ENCODE data around the gene PRSS16. TPM values are rescaled to one million over a fixed set of nuclear protein-coding genes. Genes with fewer than 3 reads are reported as not detected.
"Not testable (repeated sequence)": the region's sequence is repeated elsewhere in the genome, so short reads cannot be mapped to it uniquely, and the experiment has no call there.

The PRSS16 gene
- total RNA-seq, 2 donors from 2014 or later, result 11.9 to 15.2 TPM

GRCh38 chr6:27209196-27209595 is 38.3 kb upstream of the PRSS16 start:
- WGBS, result 74% methylated on average over 2 of the region's 2 CpGs
- Histone ChIP-seq H3K4me3 (no peak overlapping the region), H3K4me1 (replicated peaks) (no peaks in the 10 kb centered on the region), H3K27me3 (replicated peaks; ENCODE audit: insufficient read depth) (peaks cover 5% of the 10 kb centered on the region), H3K36me3 (no peaks in the 10 kb centered on the region), H3K9me3 (no peaks in the 10 kb centered on the region), H3K27ac (no peak overlapping the region)
- intact Hi-C loops (cut with DNase I), result no loop called here
- no peak for TF ChIP-seq CTCF (IDR thresholded peaks at IDR 0.05)
- TF ChIP-seq POLR2A (IDR thresholded peaks at IDR 0.05), result no peak
- TF ChIP-seq POLR2AphosphoS5 (IDR thresholded peaks at IDR 0.05), result no peak
- no peak for DNase-seq (ENCODE audit: low spot score)

- no peaks in the 10 kb centered on the region for H3K4me1 ChIP-seq (replicated peaks)
- TF ChIP-seq POLR2AphosphoS5 (IDR thresholded peaks at IDR 0.05), result no peak
- intact Hi-C loops (cut with DNase I), result no loop called here
- H3K4me3 ChIP-seq, result no peak overlapping the region
- no peak overlapping the region for H3K27ac ChIP-seq
- H3K27me3 ChIP-seq (replicated peaks; ENCODE audit: insufficient read depth), result peaks cover 5% of the 10 kb centered on the region
- no peak for DNase-seq (ENCODE audit: low spot score)
- 81% methylated on average over 18 of the region's 18 CpGs for WGBS
- no peaks in the 10 kb centered on the region for H3K36me3 ChIP-seq
- H3K9me3 ChIP-seq, result no peaks in the 10 kb centered on the region
These were observed 37.7 kb upstream of the PRSS16 start for GRCh38 chr6:27209659-27210269.

- 88% methylated on average over 15 of the region's 15 CpGs for WGBS
- H3K27me3 ChIP-seq (replicated peaks; ENCODE audit: insufficient read depth); intact Hi-C loops (cut with DNase I): not testable (repeated sequence)
These were observed 34.4 kb upstream of the PRSS16 start for GRCh38 chr6:27213091-27213517.

GRCh38 chr6:27213544-27214125 is 33.9 kb upstream of the PRSS16 start:
- 47% methylated on average over 29 of the region's 29 CpGs for WGBS
- H3K36me3 ChIP-seq, result no peaks in the 10 kb centered on the region
- no peaks in the 10 kb centered on the region for H3K9me3 ChIP-seq
- H3K27ac ChIP-seq, result no peak overlapping the region
- H3K4me3 ChIP-seq, result no peak overlapping the region
- H3K4me1 ChIP-seq (replicated peaks), result no peaks in the 10 kb centered on the region
- no peak for TF ChIP-seq POLR2A (IDR thresholded peaks at IDR 0.05)
- no peak for TF ChIP-seq CTCF (IDR thresholded peaks at IDR 0.05)
- no peak for TF ChIP-seq POLR2AphosphoS5 (IDR thresholded peaks at IDR 0.05)
- intact Hi-C loops (cut with DNase I), result no loop called here
- peaks cover 5% of the 10 kb centered on the region for H3K27me3 ChIP-seq (replicated peaks; ENCODE audit: insufficient read depth)
- DNase-seq (ENCODE audit: low spot score), result no peak

More at GRCh38 chr6:27213091-27213517, 34.4 kb upstream of the PRSS16 start:
- not testable (repeated sequence) for DNase-seq (ENCODE audit: low spot score); H3K4me3 ChIP-seq; H3K9me3 ChIP-seq; H3K27ac ChIP-seq; H3K4me1 ChIP-seq (replicated peaks); H3K36me3 ChIP-seq

- no peak overlapping the region for H3K27ac ChIP-seq
- no peaks in the 10 kb centered on the region for H3K36me3 ChIP-seq
- WGBS, result 39% methylated on average over 19 of the region's 19 CpGs
- no peak overlapping the region for H3K4me3 ChIP-seq
- no peaks in the 10 kb centered on the region for H3K9me3 ChIP-seq
- no peaks in the 10 kb centered on the region for H3K4me1 ChIP-seq (replicated peaks)
- no peak for DNase-seq (ENCODE audit: low spot score)
- intact Hi-C loops (cut with DNase I), result no loop called here
- peaks cover 5% of the 10 kb centered on the region for H3K27me3 ChIP-seq (replicated peaks; ENCODE audit: insufficient read depth)
- TF ChIP-seq POLR2A (IDR thresholded peaks at IDR 0.05) (no peak), POLR2AphosphoS5 (IDR thresholded peaks at IDR 0.05) (no peak), CTCF (IDR thresholded peaks at IDR 0.05) (no peak)
These were observed 33.3 kb upstream of the PRSS16 start for GRCh38 chr6:27214126-27214601.

- intact Hi-C loops (cut with DNase I), result no loop called here
- TF ChIP-seq POLR2AphosphoS5 (IDR thresholded peaks at IDR 0.05), result no peak
- no peak for TF ChIP-seq CTCF (IDR thresholded peaks at IDR 0.05)
- TF ChIP-seq POLR2A (IDR thresholded peaks at IDR 0.05), result no peak
- no peaks in the 10 kb centered on the region for H3K36me3 ChIP-seq
- DNase-seq (ENCODE audit: low spot score), result no peak
- H3K9me3 ChIP-seq, result no peaks in the 10 kb centered on the region
- WGBS, result 93% methylated on average over 21 of the region's 21 CpGs
- no peaks in the 10 kb centered on the region for H3K4me1 ChIP-seq (replicated peaks)
- H3K4me3 ChIP-seq, result no peak overlapping the region
- H3K27me3 ChIP-seq (replicated peaks; ENCODE audit: insufficient read depth), result peaks cover 5% of the 10 kb centered on the region
- no peak overlapping the region for H3K27ac ChIP-seq
These were observed 30.6 kb upstream of the PRSS16 start for GRCh38 chr6:27216874-27217273.

- H3K27me3 ChIP-seq (replicated peaks; ENCODE audit: insufficient read depth), result not testable (repeated sequence)
These were observed 24.5 kb upstream of the PRSS16 start for GRCh38 chr6:27222971-27223370.

More at GRCh38 chr6:27222971-27223370, 24.5 kb upstream of the PRSS16 start:
- H3K4me1 ChIP-seq (replicated peaks); H3K27ac ChIP-seq; DNase-seq (ENCODE audit: low spot score); H3K36me3 ChIP-seq; H3K9me3 ChIP-seq; intact Hi-C loops (cut with DNase I); H3K4me3 ChIP-seq: not testable (repeated sequence)
- WGBS, result 96% methylated on average over 15 of the region's 15 CpGs

Data from prostate gland (tissue), 2 donors.